Activated naive CD8-positive, alpha-beta T cell treated with anti-CD3 and anti-CD28 coated beads, Interleukin-2, amount 50 U/mL, for 16 hours (primary cell): Measurements from ENCODE around the gene P2RY8.
"Not testable (repeated sequence)": the region's sequence is repeated elsewhere in the genome, so short reads cannot be mapped to it uniquely, and the experiment has no call there.

ENCODE experiments used
- DNase-seq: peaks from one replicate; pipeline ENCODE4 v3.0.0-alpha.2; 2020; ENCODE audit warnings: low read depth, low spot score

Gene P2RY8

GRCh38 chrX:1537031-1537715 lies at the start of gene P2RY8:
P2RY8 (minus strand) TSS chrX:1537185; CDS start chrX:1466558, 70,627 bp downstream.
- DNase-seq = peak; percentile 39

- DNase-seq = no peak
These were observed 47.4 kb upstream of the P2RY8 start for GRCh38 chrX:1584237-1585011.

GRCh38 chrX:1582686-1583437 lies 45.9 kb upstream of the P2RY8 start:
- DNase-seq = no peak

- DNase-seq = peak; percentile 39
These were observed 44.1 kb upstream of the P2RY8 start for GRCh38 chrX:1581132-1581531.

GRCh38 chrX:1578511-1579173 lies 41.7 kb upstream of the P2RY8 start:
- no peak for DNase-seq

GRCh38 chrX:1577845-1578244 lies 40.9 kb upstream of the P2RY8 start:
- no peak for DNase-seq

GRCh38 chrX:1576201-1576992 lies 39.4 kb upstream of the P2RY8 start:
- no peak for DNase-seq

GRCh38 chrX:1574181-1574580 lies 37.2 kb upstream of the P2RY8 start:
- DNase-seq = not testable (repeated sequence)

GRCh38 chrX:1564750-1565683 lies 28.0 kb upstream of the P2RY8 start:
- DNase-seq = no peak

GRCh38 chrX:1564077-1564476 lies 27.1 kb upstream of the P2RY8 start:
- not testable (repeated sequence) for DNase-seq

- DNase-seq = no peak
These were observed 24.2 kb upstream of the P2RY8 start for GRCh38 chrX:1561164-1561563.

GRCh38 chrX:1558761-1559468 lies 21.9 kb upstream of the P2RY8 start:
- no peak for DNase-seq

GRCh38 chrX:1557442-1557841 lies 20.5 kb upstream of the P2RY8 start:
- not testable (repeated sequence) for DNase-seq

- no peak for DNase-seq
These were observed 18.4 kb upstream of the P2RY8 start for GRCh38 chrX:1555370-1555769.

- DNase-seq = no peak
These were observed 17.7 kb upstream of the P2RY8 start for GRCh38 chrX:1554469-1555210.

GRCh38 chrX:1551959-1552546 lies 15.1 kb upstream of the P2RY8 start:
- no peak for DNase-seq

- no peak for DNase-seq
These were observed 9.8 kb upstream of the P2RY8 start for GRCh38 chrX:1546691-1547251.
